GM18511 (cell line): ENCODE data around the gene TPCN1.
"Not testable (repeated sequence)": the region's sequence is repeated elsewhere in the genome, so short reads cannot be mapped to it uniquely, and the experiment has no call there.

ENCODE experiments used
- ATAC-seq: cut with Tn5 transposase; IDR thresholded peaks from one replicate; pipeline ENCODE4 v1.9.1; 2021; ENCODE audit warnings: mild to moderate bottlenecking, moderate library complexity; ENCODE audit not compliant: unreplicated experiment

TPCN1 gene

DNA sequence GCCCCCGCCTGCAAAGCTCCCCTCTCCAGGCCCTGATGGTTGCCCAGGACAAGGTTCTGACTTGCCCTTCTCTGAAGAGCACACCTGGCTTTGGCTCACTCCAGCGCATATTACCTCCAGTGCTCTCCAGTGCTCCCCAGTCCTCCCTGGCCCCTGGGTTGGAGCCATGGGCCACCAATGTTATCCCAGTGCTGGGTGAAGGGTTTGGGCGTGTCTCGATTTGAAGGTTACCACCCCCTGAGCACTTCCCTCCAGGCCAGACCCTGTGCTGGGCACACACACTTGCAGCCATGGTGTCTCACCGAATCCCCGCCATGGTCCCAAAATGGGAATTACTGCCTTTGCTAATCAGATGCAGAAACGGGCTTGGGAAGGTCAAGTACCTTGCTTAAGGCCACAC is 24.7 kb upstream of the TPCN1 start:
- no peak for ATAC-seq

DNA sequence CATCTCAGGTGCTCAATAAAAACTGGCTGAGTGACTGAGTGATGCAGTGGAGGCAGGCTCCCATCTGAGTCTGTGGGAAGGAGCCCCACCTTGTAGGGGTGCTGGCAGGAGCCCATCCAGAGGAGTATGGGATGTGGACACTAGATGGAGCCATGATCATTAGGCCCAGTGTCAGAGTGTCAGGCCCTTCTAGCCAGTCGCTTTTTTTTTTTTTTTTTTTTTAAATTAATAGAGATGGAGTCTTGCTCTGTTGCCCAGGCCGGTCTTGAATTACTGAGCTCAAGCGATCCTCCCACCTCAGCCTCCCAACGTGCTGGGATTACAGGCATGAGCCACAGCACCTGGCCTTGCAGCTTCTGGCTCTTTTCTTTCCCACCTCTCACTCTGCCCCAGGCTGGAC is 24.3 kb upstream of the TPCN1 start:
- ATAC-seq, result no peak

DNA sequence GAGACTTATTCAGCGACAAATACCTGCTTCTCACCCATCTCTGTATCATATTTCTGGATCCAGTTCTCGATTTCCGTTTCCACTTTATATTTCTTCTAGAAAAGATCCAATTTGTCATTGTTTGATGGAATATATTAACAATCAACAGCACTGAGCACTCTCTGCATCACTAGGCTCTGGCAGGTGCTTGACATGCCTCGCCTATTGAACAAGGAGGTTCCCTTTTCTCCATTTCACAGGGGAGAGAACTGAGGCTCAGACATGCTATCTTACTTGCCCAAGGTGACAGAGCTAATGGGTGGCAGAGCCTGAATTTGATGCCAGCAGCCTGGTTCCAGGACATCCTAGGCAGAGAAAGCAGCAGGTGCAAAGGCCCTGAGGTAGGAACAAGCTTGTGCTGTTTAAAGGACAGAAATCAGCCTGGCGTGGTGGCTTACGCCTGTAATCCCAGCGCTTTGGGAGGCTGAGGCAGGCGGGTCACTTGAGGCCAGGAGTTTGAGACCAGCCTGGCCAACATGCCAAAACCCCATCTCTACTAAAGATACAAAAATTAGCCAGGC is 23.7 kb upstream of the TPCN1 start:
- no peak for ATAC-seq

DNA sequence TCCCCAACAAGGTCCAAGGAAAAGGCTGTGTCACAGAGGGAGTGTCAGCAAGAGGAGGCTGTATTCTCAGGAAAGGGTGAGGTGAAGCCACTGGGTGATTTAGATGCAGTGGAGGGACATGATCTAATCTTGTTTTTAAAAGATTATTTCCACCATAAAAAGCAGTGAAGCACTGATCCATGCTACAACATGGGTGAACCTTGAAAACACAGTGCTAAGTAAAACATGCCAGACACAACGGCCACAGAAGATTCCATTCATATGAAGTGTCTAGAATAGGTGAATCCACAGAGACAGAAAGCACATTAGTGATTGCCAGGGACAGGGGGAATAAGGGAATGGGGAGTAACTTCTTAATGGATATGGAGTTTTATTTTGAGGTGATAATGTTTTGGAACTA is 23.0 kb upstream of the TPCN1 start:
- ATAC-seq, result no peak

DNA sequence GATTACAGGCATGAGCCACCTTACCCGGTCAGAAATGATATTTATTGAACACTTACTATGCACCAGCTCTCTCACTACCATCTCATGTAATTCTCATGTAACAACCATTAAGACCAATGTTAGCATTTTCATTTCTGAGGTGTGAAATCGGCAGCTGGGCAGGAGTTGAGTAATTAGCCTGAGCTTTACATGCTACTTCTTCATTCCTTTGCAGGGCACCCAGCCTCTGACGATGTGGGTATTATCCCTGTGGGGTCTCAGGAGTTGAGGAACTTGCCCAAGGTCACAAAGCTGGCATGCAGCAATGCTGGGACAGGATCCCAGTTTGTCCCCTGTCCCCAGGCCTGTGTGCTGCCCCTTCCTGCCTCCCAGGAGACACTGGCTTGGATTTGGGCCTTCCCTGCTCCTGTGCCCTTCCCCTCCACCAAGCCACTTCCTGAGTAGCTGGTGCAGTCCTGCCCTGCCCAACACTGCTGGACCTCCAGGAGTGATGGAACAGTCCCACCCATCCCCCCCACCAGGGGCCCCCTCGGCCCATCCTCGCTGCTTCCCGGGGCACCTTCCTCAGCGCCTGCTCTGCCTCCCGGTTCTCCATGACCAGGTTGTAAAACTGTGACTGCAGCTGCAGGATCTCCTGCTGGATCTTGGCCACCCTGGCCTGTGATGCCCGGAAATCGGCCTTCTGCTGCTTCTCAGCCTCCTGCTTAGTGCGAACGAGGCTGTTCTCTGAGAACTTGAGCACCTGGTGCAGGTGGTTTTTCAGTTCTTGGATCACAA is 21.1 kb upstream of the TPCN1 start:
- ATAC-seq, result no peak

DNA sequence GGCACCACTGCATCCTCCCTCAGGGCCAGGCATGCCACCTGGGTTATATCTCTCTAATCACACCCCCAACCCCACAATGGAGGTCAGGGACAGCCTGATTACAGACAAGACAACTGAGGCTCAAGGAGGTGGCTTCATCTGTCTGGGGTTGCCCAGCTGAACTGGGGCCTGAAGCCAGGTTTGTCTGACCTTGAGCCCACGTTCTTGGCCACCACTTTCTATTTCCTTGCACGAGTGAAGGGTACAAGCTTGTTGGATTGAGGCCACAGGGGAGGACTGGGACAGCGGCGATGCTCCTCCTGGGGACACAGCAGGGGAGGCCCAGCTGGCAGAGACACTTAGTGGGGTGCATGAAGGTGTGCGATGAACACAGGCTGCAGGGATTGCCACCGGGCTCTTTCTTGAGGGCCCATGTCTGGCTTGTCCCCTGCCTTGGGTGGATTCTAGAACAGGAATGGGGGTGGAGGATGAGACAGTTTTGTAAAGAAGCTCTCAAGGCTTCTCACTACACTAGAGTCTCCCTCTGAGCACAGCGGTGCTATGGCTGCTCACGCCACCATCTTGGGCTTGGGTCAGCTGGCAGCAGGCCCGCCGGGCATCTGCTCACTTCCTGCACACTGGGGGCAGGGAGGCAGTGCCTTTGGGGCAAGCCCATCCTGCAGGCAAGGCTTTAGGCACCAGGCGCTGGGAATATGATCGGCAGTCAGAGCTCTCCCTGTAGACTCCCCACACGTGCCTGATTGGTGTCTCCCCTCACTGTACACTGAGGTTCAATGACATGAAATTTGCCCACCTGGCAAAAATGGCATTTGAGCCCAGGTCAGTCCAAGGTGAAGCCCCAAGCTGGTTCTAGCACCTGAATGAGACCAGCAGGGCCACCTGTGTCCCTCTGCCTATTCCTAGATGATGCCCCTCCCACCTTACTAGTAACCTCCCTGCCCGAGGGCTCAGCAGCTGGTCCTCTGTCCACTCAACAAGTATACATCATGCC is 19.8 kb upstream of the TPCN1 start:
- ATAC-seq, result no peak

DNA sequence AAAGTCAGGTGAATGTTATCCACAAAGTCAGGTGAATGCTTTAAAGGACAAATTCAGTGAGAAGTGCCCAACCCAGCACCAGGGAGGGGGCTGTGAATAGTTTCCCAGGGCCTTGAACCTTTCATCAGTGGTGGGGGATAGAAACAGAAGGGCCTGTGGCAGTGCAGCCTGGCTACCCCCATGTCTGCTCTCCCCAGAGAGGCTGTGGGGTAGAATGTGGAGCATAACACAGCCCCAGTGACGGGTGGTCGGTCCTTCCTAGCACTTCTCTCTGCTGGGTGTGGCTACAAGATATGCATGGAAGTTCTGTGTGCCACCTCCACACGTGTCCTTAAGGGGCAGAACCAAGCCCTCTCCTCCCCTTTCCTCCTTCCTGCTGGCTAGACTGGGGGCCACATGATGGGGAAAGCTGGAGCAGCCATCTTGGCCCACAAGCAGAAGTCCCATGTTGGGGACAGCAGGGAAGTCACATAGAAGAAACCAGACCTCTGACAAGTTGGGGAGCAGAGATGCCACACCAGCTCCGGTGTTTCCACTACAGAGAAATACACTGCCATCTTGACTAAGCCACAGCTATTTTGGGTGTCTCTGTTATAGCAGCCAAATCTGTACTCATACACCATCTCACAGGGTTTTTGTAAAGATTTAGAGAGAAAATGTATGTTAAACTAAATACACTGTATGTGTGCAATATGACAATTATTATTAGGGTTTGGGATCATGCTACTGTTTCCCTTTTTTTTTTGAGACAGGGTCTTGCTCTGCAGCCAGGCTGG is 18.8 kb upstream of the TPCN1 start:
- ATAC-seq, result no peak

DNA sequence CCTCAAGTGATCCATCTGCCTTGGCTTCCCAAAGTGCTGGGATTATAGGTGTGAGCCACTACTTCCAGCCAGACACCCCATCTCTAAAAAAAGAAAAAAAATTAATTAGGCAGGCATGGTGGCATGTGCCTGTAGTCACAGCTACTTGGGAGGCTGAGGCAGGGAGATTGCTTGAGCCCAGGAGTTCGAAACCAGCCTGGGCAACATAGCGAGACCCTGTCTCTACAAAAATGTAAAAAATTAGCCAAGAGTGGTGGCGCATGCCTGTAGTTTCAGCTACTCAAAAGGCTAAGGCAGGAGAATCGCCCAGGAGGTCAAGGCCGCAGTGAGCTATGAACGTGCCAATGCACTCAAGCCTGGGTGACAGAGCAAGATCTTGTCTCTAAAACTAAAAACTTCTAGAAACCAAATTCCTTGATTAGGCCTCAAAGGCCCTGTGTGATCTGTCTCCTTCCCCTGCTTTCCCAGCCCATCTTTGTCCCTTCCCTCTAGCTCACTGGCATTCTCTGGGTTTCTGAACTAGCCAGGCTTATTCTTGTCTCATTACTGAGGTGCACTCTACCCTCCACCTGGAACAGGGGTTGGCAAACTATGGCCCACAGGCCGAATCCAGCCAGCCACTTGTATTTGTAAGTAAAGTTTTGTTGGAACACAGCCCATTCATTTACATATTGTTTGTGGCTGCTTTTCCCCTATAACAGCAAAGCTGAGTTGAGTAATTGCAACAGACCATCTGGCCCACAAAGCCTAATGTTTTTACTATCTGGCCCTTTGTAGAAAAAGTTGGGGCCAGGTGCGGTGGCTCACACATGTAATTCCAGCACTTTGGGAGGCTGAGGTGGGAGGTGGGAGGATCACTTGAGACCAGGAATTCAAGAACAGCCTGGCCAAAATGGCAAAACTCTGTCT is 17.2 kb upstream of the TPCN1 start:
- no peak for ATAC-seq

DNA sequence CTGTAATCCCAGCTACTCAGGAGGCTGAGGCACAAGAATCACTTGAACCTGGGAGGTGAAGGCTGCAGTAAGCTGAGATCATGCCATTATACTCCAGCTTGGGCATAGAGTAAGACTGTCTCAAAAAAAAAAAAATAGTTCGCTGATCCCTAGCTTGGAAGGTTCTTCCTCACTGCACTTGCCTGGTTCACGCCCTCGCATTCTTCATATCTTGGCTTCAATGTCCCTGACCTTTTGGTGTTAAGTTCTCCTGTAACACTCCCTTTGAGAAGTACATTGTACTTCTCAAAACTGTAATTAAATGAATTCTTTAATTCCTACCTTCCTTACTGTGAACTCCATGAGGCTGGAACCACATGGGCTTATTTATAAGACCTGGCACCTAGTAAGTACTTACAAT is 16.5 kb upstream of the TPCN1 start:
- no peak for ATAC-seq

DNA sequence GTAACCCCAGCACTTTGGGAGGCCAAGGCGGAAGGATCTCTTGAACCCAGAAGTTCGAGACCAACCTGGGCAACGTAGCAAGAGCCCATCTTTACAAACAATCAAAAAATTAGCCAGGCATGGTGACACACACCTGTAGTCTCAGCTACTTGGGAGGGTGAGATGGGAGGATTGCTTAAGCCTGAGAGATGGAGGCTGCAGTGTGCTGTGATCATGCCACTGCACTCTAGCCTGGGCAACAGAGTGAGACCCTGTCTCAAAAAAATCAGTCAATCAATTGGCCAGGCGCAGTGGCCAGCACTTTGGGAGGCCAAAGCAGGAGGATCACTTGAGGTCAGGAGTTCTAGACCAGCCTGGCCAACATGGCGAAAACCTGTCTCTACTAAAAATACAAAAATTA is 14.5 kb upstream of the TPCN1 start:
- ATAC-seq, result not testable (repeated sequence)

DNA sequence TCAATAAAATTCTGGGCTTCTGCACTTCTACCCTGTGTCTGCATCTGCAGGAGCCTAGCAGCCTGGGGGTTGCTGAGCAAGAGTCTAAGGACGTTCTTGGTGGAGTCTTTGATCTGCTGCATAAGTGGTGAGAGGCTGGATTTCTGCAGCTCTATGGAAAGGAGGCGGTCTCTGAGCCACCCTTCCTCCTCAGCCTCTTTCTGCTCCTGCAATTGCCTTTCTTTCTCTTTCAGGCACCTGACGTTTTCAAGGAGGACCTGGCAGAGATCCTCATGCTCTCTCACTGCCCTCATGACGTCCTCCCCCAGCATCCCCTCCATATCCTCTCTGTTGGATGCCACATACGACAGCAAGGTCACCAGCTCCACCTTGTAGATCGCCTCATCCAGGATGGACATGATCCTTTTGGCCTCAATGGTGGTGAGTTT is 13.6 kb upstream of the TPCN1 start:
- no peak for ATAC-seq

DNA sequence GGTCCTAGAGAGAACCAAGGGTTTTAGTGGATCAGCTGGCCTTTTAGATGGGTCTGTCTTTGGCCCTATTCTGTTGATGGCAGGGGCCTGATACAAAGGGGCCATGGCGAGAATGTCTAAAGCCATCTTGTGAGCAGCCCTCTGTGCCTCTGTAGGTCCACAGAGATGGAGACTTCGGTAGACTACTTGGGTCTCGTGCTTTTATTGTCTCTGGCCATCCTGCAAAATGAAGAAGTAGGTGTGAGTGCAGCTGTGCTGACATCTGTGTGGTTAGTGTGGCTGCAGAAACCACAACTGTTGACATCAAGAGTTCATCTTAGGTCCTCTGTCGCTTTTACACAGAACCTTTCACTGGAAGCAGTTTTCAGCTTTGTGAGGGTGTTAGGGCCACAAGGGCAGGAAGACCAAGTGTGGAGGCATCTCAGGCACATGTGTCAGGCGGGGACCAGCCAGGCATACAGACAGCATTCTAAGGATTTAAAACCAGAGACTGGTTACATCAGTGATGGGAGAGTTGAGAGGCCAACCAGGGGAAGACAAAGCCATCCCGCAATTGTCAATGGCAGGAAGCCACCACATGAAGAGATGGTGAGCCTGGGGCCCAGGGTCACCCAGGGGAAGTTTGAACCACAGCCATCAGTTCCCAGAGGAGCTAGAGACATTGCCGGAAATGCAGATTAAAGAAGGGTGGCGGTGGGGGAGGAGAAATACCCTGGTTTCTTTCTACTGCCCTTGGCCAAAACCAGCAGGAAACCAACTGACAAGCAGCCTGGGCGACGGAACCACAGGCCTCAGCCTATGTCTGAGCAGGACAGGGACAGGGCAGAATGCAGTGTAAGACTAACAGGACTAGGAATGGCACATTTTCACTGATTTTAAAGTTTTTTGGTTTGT is 13.0 kb upstream of the TPCN1 start:
- ATAC-seq, result peak; percentile 77

DNA sequence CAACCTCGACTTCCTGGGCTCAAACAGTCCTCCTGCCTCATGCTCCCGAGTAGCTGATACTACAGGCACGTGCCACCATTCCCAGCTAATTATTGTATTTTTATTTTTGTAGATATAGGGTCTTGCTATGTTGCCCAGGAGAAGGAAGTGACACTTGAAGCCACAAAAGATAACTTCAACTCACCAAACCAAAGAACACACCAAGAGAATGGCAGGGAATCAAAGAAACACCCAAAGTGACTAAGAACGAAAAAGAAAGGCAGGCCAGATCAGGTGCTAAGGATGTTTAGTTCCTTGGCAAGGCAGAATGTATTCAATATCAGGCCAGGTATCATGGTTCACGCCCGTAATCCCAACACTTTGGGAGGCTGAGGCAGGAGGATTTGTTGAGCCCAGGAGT is 10.1 kb upstream of the TPCN1 start:
- ATAC-seq, result no peak

DNA sequence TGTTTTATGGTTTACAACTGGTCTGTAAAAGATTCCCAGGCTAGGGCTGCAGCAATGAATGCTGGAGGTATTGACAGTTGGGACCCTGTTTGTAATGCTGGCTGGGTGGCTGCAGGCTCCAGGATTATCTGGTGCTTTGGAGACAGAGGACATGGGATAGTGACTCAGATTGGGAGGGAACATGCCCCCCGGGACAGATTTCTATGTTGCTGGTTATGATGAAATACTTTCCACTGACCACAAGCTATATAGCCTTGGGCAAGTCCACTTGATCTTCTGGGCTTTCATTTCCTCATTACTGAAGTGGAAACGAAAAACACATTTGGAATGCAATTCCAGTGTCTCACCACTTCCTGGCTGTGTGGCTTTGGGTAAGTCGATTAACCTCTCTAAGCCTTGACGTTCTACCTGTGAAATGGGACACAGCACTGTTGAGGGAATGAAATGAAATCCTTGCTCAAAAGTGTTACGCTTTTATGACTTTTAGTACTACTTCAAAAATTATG is 6.3 kb upstream of the TPCN1 start:
- peak; percentile 76 for ATAC-seq

DNA sequence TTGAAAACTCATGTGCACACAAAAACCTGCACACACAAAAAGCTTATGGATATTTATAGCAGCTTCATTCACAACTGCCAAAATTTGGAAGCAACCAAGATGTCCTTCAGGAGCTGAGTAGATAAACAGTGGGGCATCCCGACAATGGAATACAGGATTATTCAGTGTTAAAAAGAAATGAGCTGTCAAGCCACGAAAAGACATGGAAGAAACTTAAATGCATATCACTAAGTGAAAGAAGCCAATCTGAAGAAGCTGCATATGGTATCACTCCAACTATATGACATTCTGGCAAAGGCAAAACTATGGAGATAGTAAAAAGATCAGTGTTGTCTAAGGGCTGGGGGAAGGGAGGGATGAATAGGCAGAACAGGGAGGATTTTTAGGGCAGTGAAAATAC is 5.2 kb upstream of the TPCN1 start:
- ATAC-seq, result no peak

DNA sequence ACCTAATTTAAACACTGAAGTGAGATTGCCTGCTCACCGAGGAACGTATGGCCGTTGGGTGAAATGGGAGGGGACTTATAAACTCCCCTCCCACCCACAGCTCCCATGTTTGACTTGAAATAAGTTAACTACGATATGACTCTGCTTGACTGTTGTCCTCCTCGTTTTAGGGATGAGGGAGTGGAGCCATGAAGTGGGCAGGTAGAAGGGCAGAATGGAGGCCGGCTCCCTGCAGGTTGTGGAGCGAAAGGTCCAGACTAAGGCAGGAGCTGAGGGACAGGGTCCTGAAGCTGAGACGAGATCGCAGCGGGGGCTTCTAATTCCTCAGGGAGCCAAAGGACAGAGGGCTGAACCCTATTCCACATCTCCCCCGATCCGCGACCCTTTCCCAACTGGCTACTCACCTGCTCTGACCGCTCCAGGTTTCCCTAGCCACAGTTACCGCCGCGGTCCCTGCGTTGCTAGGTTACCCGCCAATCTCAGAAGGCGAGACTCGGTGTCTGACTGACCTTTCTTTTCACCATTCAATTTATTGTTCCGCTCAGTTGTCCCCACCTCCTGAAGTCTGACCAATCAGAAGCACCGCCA is 577 bp upstream of the TPCN1 start:
- ATAC-seq, result peak; percentile 2

DNA sequence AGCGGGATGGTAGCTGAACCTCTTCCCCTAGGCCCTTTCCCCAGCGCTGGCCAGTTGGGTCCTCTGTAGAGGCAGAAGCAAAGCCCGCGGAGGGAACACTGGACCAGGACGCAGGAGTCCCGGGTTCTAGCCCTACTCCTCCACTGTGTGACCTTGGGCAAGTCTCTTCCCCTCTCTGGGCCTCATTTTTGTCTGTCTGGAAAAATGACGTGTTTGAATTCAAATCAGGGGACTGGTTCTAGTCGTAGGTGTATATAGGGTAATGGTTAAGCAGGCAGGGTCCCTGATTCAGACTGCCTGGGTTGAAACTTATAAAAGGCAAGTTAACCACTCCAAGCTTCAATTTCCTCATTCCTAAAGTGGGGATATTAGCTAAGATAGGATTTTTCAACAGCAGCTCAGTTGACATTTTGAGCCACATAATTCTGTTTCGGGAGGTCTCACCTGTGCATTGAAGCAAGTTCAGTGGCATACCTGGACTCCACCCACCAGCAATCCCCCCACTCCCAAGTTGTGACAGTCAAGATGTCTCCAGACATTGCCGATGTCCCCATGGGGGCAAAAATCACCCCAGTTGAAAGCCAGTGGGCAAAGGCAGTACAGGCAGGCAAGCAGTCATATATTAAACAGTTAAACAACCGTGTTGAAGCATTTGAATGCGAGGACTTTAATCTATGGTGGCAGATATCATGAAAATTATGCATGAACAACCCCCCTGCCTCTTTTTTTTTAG is 899 bp downstream of the TPCN1 start:
- ATAC-seq, result peak; percentile 0
